ENCODE data around the gene RBFOX1.

RBFOX1 gene

GRCh38 chr16:7332611-7333010, at the start of gene RBFOX1:
TSS of gene RBFOX1 (plus strand) at chr16:7332845.
- DNase-seq (ENCODE audit: low spot score), result no peak

- no peak for DNase-seq (ENCODE audit: low spot score)
Observed at GRCh38 chr16:7284780-7285179, 47.9 kb upstream of the RBFOX1 start.

- DNase-seq (ENCODE audit: low spot score), result no peak
Observed at GRCh38 chr16:7285520-7285919, 47.1 kb upstream of the RBFOX1 start.

GRCh38 chr16:7289299-7289698, 43.3 kb upstream of the RBFOX1 start:
- DNase-seq (ENCODE audit: low spot score), result no peak

- DNase-seq (ENCODE audit: low spot score), result no peak
Observed at GRCh38 chr16:7290682-7291081, 42.0 kb upstream of the RBFOX1 start.

- DNase-seq (ENCODE audit: low spot score), result no peak
Observed at GRCh38 chr16:7294020-7294419, 38.6 kb upstream of the RBFOX1 start.

- DNase-seq (ENCODE audit: low spot score), result no peak
Observed at GRCh38 chr16:7303052-7303610, 29.5 kb upstream of the RBFOX1 start.

GRCh38 chr16:7303660-7304200, 28.9 kb upstream of the RBFOX1 start:
- DNase-seq (ENCODE audit: low spot score), result no peak

- no peak for DNase-seq (ENCODE audit: low spot score)
Observed at GRCh38 chr16:7304279-7304678, 28.4 kb upstream of the RBFOX1 start.

GRCh38 chr16:7304958-7305357, 27.7 kb upstream of the RBFOX1 start:
- DNase-seq (ENCODE audit: low spot score), result no peak

- DNase-seq (ENCODE audit: low spot score), result peak; percentile 1
Observed at GRCh38 chr16:7313170-7313569, 19.5 kb upstream of the RBFOX1 start.

GRCh38 chr16:7314163-7314562, 18.5 kb upstream of the RBFOX1 start:
- DNase-seq (ENCODE audit: low spot score), result no peak

- DNase-seq (ENCODE audit: low spot score), result no peak
Observed at GRCh38 chr16:7315813-7316212, 16.8 kb upstream of the RBFOX1 start.

GRCh38 chr16:7316281-7316888, 16.3 kb upstream of the RBFOX1 start:
- DNase-seq (ENCODE audit: low spot score), result no peak

GRCh38 chr16:7317982-7318381, 14.7 kb upstream of the RBFOX1 start:
- no peak for DNase-seq (ENCODE audit: low spot score)

- DNase-seq (ENCODE audit: low spot score), result no peak
Observed at GRCh38 chr16:7318686-7319085, 14.0 kb upstream of the RBFOX1 start.

GRCh38 chr16:7319514-7319913, 13.1 kb upstream of the RBFOX1 start:
- DNase-seq (ENCODE audit: low spot score), result no peak

- no peak for DNase-seq (ENCODE audit: low spot score)
Observed at GRCh38 chr16:7321661-7322060, 11.0 kb upstream of the RBFOX1 start.

- no peak for DNase-seq (ENCODE audit: low spot score)
Observed at GRCh38 chr16:7324321-7324720, 8.3 kb upstream of the RBFOX1 start.

- no peak for DNase-seq (ENCODE audit: low spot score)
Observed at GRCh38 chr16:7325834-7326233, 6.8 kb upstream of the RBFOX1 start.

GRCh38 chr16:7330709-7331108, 1.9 kb upstream of the RBFOX1 start:
- DNase-seq (ENCODE audit: low spot score), result no peak

- DNase-seq (ENCODE audit: low spot score), result no peak
Observed at GRCh38 chr16:7331997-7332396, 648 bp upstream of the RBFOX1 start.

- DNase-seq (ENCODE audit: low spot score), result no peak
Observed at GRCh38 chr16:7333180-7333725, 608 bp downstream of the RBFOX1 start.

Measured in LoVo (cell line).